ENCODE measurements around the gene DECR2.

DECR2 gene

GRCh38 chr16:454397-454940 lies 52.8 kb downstream of the DECR2 start:
- Mint-ChIP-seq H3K27me3 (ENCODE audit: low read depth) (no peaks in the 10 kb centered on the region), H3K36me3 (ENCODE audit: low read depth) (no peaks in the 10 kb centered on the region), H3K27ac (no peak overlapping the region), H3K4me3 (no peak overlapping the region), H3K4me1 (ENCODE audit: low read depth) (peaks cover 4% of the 10 kb centered on the region), H3K9me3 (no peaks in the 10 kb centered on the region)

- Mint-ChIP-seq H3K27ac (no peak overlapping the region), H3K9me3 (no peaks in the 10 kb centered on the region), H3K4me1 (ENCODE audit: low read depth) (peaks cover 4% of the 10 kb centered on the region), H3K4me3 (no peak overlapping the region), H3K36me3 (ENCODE audit: low read depth) (no peaks in the 10 kb centered on the region), H3K27me3 (ENCODE audit: low read depth) (no peaks in the 10 kb centered on the region)
These were observed 53.8 kb downstream of the DECR2 start for GRCh38 chr16:455453-455852.

DNA sequence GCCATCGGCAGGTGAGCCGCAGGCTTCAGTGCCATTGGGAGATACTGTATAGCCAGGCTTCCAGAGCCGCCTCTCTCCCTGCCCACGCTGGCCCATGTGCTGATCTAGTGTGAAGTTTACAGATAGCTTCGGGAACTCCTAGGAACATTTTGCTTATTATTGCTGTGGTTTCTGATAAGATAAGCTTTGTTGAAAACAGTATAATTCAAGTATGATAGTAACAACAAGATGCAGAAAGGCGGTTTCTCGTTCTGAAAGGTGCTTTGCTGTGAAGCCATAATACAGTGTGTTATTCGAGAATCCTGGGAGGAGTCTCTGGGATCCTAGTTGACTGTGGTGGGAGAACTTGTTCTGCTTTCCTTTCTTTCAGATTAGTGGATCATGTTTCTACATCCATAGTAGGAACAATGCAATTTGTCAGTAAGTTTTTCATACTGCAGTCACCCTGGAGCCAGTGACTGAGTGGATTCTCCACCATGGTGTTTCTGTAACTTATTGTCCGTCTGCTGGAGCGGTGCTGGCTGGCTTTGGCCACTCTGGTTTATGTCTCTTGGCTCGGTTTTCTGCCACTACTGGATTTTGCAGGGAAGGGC lies 55.3 kb downstream of the DECR2 start:
- H3K4me1 Mint-ChIP-seq (ENCODE audit: low read depth): peaks cover 4% of the 10 kb centered on the region
- no peak overlapping the region for H3K4me3 Mint-ChIP-seq
- no peaks in the 10 kb centered on the region for H3K27me3 Mint-ChIP-seq (ENCODE audit: low read depth)
- peaks cover 4% of the 10 kb centered on the region for H3K36me3 Mint-ChIP-seq (ENCODE audit: low read depth)
- H3K27ac Mint-ChIP-seq: no peak overlapping the region
- no peaks in the 10 kb centered on the region for H3K9me3 Mint-ChIP-seq

GRCh38 chr16:457732-458400 lies 56.2 kb downstream of the DECR2 start:
- Mint-ChIP-seq H3K36me3 (ENCODE audit: low read depth) (peaks cover 5% of the 10 kb centered on the region), H3K4me1 (ENCODE audit: low read depth) (peaks cover 4% of the 10 kb centered on the region), H3K9me3 (no peaks in the 10 kb centered on the region), H3K27me3 (ENCODE audit: low read depth) (no peaks in the 10 kb centered on the region), H3K4me3 (no peak overlapping the region), H3K27ac (no peak overlapping the region)

DNA sequence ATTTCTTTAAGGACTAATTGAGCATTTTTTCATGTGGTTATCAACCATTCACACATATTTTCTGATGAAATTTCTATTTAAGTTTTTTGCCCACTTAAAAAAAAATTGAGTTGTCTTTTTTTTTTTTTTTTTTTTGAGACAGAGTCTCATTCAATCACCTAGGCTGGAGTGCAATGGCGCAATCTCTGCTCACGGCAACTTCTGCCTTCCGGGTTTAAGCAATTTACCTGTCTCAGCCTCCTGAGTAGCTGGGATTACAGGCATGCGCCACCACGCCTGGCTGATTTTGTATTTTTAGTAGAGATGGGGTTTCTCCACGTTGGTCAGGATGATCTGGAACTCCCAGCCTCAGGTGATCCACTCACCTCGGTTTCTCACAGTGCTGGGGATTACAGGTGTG lies 58.1 kb downstream of the DECR2 start:
- H3K4me3 Mint-ChIP-seq: no peak overlapping the region
- no peak overlapping the region for H3K27ac Mint-ChIP-seq
- no peaks in the 10 kb centered on the region for H3K27me3 Mint-ChIP-seq (ENCODE audit: low read depth)
- H3K9me3 Mint-ChIP-seq: no peaks in the 10 kb centered on the region
- H3K4me1 Mint-ChIP-seq (ENCODE audit: low read depth): no peaks in the 10 kb centered on the region
- H3K36me3 Mint-ChIP-seq (ENCODE audit: low read depth): peaks cover 5% of the 10 kb centered on the region

DNA sequence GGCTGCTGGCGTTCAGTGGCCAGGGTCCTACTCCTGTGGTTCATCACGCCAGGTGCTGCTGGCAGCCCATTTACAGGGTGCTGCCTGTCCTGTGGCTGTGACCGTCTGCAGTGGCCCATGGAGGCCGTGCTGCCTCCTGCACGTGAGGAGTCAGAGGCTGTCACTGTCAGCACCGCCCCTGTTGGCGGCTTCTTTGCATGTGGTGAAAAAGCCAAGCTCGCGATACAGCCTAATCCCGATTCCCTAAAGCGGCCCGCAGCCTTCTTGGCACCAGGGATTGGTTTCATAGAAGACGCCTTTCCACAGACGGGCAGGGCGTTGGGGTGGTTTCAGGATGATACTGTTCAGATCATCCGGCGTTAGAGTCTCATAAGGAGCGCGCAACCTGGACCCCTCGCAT lies 59.1 kb downstream of the DECR2 start:
- Mint-ChIP-seq H3K9me3 (no peaks in the 10 kb centered on the region), H3K27me3 (ENCODE audit: low read depth) (no peaks in the 10 kb centered on the region), H3K36me3 (ENCODE audit: low read depth) (peaks cover 5% of the 10 kb centered on the region), H3K4me1 (ENCODE audit: low read depth) (no peaks in the 10 kb centered on the region), H3K4me3 (no peak overlapping the region), H3K27ac (no peak overlapping the region)
